KG1 (cell line): ENCODE results near the gene EIF5AL1.
"Not testable (repeated sequence)": the region's sequence is repeated elsewhere in the genome, so short reads cannot be mapped to it uniquely, and the experiment has no call there.

Experiments used
- DNase-seq: peaks from one replicate; lab custom pipeline; 2025; lab: John Stamatoyannopoulos, UW

Gene EIF5AL1

DNA sequence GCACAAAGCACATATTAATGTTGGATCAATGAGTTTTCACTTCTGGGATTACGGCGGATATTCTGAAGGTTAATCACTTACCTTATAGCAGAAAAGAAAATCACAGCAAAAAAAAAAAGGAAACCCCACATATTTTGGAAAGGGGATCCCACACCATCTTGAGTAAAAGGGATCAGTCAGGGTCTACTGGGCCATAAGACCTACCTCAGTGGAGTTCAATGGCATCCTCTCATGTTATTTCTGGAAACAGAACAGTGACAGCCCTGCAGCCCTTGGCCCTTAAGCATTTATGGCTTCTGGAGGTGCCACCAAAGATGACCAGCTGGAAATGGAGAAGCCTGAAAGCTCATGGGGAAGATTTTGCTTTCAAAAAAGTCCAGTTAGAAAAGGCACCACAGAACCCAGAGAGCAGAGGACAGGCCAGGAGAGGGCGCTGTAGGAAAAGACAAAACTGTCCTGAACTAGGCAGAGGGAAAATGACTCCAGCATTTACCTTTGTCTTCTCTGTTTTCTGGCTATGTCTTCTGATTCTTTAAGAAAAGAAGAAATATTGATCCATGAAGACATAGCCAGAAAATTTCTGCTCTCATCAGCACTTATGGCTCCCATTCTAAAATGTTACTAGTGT lies 2.9 kb upstream of the EIF5AL1 start:
- DNase-seq, result not testable (repeated sequence)

GRCh38 chr10:79509934-79510508 lies 2.3 kb upstream of the EIF5AL1 start:
- DNase-seq, result not testable (repeated sequence)

DNA sequence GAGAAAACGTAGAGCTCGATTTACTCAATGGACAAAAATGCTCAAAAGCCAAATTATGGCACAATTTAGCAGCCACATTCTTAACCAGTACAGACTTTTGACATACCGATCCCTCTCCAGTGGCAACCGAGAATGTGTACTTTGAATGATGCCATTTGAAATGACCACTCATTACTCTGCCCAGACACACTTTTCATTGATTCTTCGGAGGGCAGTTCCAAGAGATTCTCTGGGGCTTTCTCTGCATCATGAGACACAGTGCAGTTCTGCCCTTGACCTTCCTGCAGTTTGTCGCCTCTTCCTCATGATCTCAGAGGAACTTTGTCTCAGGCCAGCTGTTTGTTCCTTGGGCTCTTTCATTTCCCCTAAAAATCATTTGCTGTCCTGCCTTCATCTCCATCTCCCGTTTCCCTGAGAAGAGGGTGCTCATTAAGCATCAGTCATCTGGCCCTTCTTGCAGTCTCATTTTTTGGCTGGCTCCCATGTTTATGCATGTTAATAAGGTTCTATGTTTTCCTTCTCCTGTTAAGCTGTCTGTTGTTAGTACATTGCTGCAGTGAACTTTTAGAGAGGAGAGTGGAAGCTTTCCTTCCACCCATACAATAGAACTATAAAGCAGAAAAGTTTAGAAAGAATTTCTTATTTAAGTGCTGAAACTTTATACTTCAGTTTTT lies 4.3 kb downstream of the EIF5AL1 start:
- not testable (repeated sequence) for DNase-seq

DNA sequence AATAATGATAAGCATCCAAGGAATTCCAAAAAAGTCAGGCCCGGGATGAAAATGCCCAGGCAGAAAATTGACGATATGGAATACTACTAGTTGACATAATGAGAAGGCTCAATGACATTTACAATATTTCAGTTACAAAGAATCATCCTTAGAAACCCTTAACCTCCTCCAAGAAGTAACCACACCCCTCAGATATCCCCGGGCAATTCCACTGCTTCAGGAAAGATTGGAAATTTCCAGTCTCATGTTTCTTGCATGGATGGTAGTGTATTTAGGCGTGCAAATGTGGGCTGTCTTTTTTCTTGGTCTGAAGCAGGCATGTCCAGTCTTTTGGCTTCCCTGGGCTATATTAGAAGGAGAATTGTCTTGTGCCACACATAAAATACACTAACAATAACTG lies 5.2 kb downstream of the EIF5AL1 start:
- not testable (repeated sequence) for DNase-seq

- not testable (repeated sequence) for DNase-seq
Measured at GRCh38 chr10:79521751-79522150, 9.4 kb downstream of the EIF5AL1 start.

DNA sequence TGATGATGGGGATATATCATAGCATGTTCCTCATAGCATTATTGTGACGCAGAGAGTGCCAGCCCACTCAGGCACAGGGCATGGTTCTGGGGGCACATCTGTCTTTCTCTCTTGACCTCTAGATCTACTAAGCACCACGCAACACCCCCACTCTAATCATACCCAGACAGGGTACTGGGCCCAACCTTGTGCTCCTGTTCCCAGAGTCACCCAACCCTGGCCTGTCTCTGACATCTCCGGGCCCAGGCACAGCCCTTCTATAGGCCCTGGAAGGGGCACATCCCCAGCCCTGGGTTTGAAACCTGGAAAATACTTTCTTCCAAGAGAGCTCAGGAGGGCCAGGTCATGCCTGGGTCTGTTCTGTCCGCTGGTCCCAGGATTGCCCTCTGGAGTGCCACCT lies 10.1 kb downstream of the EIF5AL1 start:
- not testable (repeated sequence) for DNase-seq

DNA sequence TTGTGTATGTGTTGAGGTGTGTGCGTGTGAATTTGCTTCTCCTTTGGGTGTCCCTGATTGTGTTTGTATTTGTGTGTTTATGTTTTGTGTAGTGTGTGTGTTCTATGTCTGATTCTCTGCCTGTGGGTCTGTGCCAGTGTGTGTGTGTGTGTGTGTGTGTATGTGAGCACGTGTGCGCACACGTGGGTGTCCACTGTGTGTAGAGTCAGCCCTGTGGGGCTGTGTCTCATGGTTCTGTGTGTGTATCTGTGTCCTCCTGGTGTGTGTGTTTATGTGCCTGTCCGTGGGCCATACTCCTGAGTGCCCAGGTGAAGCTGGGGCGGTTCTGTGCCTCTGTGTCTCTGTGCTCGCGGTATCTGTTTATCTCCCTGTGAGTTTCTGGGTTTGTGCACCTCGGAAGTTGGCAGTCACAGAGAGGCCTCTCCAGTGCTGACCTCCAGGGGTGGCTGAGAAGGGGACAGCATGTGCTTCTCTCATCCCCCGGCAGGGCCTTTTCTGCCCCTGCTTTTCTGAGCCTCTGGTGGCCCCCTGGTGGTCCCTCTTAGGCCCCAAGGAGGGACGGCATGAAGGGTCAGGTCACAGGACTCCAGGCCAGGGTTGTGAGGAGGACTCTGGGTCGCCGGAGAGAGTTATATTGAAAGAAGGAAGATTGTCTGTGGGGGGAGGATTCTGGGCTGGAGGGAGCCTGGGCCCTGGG lies 11.0 kb downstream of the EIF5AL1 start:
- DNase-seq, result not testable (repeated sequence)

DNA sequence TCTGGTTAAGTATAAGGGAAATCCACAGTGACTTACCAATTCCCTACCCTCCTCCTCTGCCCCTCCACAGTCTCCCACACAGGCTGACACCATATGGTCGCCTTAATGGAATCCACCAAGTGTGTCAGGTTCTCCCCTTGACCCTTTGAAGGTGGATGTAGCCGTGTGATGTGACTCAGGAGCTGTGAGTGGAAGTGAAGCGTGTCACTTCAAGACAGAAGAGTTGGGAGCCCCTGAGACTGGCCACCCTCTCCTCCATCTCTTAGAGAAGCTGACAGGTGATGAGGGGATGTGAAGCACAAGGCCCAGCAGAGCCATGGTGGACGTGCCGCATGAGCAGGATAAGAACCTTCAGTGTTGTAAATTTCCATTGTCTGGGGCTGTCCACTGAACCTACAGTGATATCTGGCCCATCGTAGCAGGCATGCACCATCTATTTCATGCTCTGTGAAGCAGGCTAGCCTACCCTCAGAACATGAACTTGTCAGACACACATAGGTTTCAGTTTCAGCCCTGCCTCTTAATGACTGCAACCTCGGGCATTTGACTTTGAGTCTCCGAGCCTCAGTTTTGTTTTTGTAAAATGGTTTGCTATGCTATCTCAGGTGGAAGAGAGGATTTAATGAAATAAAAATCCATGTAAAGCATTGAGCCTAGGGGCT lies 12.8 kb downstream of the EIF5AL1 start:
- not testable (repeated sequence) for DNase-seq

DNA sequence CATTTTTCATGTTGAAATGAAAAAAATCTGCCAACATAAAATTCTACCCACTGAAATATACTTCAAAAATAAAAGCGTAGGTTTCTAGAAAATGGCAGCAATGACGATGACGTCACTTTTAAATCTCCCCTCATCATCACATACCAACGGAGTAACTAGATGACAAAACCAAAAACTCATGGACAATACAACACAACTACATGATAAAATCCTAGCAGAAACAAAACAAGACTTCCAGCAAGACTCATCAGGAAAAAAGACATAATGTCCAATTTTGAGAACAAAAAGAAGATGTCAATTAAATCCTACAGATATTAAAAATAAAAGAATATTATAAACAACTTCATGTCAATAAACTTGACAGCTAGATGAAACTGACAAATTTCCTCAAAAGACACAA lies 15.9 kb downstream of the EIF5AL1 start:
- not testable (repeated sequence) for DNase-seq

- DNase-seq, result not testable (repeated sequence)
Measured at GRCh38 chr10:79533142-79533902, 21.0 kb downstream of the EIF5AL1 start.

DNA sequence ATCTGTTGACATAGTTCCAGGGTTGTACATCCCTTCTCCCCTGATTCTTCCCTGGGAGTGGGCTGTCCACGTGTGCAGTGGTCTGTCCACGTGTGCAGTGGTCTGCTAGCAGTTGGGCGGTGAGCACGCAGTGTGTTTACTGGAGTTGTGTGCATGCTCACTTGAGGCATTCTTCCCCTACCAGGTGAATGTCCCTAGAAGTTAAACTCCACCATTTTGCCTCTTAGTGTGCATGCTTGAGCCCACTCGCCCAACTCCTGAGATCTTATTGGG lies 21.5 kb downstream of the EIF5AL1 start:
- DNase-seq, result not testable (repeated sequence)

- DNase-seq, result not testable (repeated sequence)
Measured at GRCh38 chr10:79538311-79538710, 26.0 kb downstream of the EIF5AL1 start.

DNA sequence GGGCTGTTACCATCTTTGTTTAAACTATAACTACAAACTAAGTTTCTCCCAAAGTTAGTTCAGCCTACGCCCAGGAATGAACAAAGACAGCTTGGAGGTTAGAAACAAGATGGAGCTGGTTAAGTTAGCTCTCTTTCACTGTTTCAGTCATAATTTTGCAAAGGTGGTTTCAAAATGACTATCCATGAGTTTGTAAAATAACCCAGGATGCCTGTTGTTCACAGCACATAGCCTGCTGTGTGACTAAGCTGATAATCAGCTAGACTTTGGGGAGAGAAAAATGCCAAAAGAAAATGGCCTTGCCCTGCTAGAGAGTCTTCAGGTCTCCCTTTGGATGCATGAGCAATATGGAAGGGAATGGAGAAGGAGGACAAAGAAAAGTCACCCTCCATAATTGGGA lies 28.6 kb downstream of the EIF5AL1 start:
- DNase-seq, result not testable (repeated sequence)

DNA sequence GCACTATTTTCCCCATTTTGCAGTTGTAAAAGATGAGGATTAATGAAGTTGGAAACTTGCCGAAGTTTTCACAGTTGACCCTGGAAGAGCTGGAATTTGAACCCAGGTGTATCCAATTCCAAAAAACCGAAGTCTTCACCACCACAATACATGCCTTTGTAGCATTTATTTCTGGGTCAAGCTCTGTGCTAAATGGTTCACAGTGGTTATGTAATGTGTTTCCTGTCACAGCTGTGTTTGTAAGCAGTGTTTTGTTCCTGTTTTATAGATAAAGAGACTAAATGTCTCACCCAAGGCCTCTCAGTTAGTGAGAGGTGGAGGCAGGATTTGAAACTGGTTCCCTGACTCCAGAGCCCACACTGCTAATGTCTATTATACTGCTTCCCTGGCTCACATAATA lies 30.3 kb downstream of the EIF5AL1 start:
- no peak for DNase-seq

DNA sequence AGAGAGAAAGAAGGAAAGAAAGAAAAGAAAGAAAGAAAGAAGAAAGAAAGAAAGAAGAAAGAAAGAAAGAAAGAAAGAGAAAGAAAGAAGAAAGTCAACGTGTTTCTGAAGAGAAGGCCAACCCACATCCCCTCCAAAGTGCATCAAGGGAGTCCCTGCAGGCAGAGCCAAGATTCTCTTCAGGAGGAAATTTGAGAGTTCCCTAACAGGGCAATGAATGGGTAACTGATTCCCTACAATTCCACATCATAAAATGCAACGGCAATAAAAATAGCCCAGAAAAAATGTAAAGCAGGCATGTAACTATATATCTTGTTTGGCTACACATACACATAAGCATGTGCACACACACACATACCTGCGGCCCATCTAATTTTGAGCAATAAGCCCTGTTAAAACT lies 32.1 kb downstream of the EIF5AL1 start:
- not testable (repeated sequence) for DNase-seq

DNA sequence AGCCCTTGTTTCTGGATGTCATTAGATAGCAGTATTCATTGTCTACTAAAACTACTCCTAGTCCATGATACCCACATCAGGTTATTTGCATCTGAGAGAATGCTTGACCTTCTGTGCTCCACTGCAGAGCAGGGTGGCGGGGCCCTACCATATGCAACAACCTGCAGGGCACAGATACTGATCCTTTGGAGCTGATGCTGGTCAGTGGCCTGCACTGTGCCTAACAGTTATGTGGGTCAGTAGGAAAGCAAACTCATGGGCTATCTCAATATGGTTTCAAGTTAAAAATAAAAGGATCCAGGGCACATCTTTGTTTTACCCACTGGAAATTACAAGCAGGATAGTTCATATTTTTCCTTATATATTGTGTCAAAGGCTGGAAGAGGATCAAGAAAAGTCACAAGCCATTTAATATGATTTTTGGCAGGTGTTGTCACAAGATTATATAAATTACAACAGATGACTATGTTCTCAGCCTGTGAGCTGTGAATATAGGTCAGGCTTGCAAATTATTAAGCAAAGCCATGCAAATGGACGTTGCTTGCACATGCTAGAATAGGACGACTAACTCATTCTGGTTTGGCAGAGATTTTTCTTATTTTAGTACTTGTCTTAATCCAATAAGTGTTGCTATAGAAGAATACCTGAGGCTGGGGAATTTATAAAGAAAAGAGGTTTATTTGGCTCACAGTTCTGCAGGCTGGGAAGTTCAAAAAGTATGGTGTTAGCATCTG lies 32.8 kb downstream of the EIF5AL1 start:
- not testable (repeated sequence) for DNase-seq

- DNase-seq, result not testable (repeated sequence)
Measured at GRCh38 chr10:79547128-79547527, 34.8 kb downstream of the EIF5AL1 start.

DNA sequence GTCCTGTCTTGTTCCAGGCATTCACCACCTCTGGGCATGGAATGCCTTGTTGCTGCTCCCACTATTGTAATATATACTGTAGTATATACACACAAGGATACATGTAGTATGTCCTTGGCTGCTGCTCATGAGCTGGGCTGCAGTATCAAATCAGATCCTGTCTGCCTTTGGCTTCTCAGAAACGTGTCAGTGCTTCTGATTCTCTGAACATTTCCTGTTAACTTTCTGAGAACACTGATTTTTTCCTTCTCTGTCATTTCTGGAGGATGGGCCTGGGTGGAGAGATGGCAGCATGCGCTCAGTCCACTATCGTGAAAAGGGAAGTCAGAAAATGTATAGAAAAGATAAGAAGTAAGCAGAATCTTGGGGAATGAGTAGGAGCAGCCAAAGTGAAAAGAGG lies 35.6 kb downstream of the EIF5AL1 start:
- no peak for DNase-seq

- DNase-seq, result no peak
Measured at GRCh38 chr10:79552143-79552542, 39.8 kb downstream of the EIF5AL1 start.

DNA sequence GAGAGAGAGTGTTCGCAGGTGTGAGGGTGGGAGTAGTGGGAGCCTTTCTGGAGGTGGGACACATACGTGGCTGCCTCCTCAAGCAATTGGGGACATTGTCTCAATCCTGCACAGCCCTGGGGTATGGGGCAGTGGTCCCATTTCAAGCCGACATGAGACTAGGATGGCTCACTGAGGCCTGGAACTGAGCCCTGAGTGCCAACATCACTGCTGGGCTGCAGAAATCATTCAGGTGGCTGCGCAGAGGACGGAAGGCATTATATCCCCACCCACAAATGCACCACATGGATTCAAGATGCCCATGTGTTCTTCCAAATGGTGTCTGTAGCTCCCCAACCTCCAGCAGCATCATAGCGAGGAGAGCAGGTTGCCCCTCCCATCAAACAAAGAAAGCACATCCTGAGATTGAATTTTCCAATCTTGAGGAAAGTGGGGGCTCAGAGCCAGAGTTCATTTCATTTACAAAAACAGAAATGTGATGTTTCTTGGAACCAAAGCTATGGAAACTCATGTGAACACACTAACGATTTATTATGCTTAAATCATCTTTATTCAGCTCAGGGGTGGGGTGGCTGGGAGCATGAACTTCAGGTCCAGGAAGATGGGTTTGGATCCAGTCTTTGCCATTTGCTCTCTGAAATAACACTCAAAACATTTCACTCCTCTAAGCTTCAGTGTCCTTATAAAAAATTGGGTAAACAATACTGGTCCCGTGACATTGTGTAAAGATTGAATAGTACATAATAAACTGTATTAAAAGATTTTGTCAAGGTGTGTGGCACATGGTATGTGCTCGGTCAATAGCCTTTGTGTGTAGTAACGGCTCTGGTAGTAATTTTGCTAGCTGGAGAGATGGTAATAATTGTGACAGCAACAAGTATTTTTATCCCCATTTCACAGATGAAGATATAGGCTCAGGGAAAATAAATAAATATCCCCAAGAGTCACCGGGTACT lies 43.3 kb downstream of the EIF5AL1 start:
- DNase-seq, result no peak
